Duodenal mucosa (tissue), 2 donors: Measurements from ENCODE around the gene VIPR2.
"Not testable (repeated sequence)": the region's sequence is repeated elsewhere in the genome, so short reads cannot be mapped to it uniquely, and the experiment has no call there.

Experiments
- H3K27ac ChIP-seq: one replicate; pipeline ENCODE4 v1.7.0; 2013; ENCODE audit warnings: low read depth, low read length
- H3K27me3 ChIP-seq, 2 donors: one replicate each; pipeline ENCODE4 v1.7.0; 2013; ENCODE audit warnings: low read length in 2 of 2, control low read depth in 1 of 2; ENCODE audit not compliant: insufficient read depth in 2 of 2, control insufficient read depth in 1 of 2
- H3K36me3 ChIP-seq, 2 donors: one replicate each; pipeline ENCODE4 v1.7.0; 2013; ENCODE audit warnings: low read length in 2 of 2, control low read depth in 1 of 2; ENCODE audit not compliant: insufficient read depth in 2 of 2, control insufficient read depth in 1 of 2
- H3K4me1 ChIP-seq, 2 donors: one replicate each; pipeline ENCODE4 v1.7.0; 2013; ENCODE audit warnings: low read length in 2 of 2, control low read depth in 1 of 2; ENCODE audit not compliant: insufficient read depth in 2 of 2, control insufficient read depth in 1 of 2
- H3K4me3 ChIP-seq, 2 donors: one replicate each; pipeline ENCODE4 v1.7.0; 2013; ENCODE audit warnings: low read length in 2 of 2, low read depth in 1 of 2
- H3K9ac ChIP-seq, 2 donors: one replicate each; pipeline ENCODE4 v1.7.0; 2013; ENCODE audit warnings: low read length in 2 of 2, low read depth in 1 of 2
- H3K9me3 ChIP-seq, 2 donors: one replicate each; pipeline ENCODE4 v1.7.0; 2013; ENCODE audit warnings: low read length in 2 of 2, control low read depth in 1 of 2; ENCODE audit not compliant: control insufficient read depth in 1 of 2

Gene VIPR2

GRCh38 chr7:159100281-159101082 lies 44.2 kb downstream of the VIPR2 start:
- not testable (repeated sequence) for H3K27me3 ChIP-seq, H3K27ac ChIP-seq, H3K4me3 ChIP-seq, H3K36me3 ChIP-seq, H3K9ac ChIP-seq, H3K9me3 ChIP-seq, H3K4me1 ChIP-seq

GRCh38 chr7:159099711-159100231 lies 44.9 kb downstream of the VIPR2 start:
- no peaks in the 10 kb centered on the region for H3K27me3 ChIP-seq
- H3K9me3 ChIP-seq, result peaks cover 0 to 2% of the 10 kb centered on the region in 2 donors
- no peak overlapping the region for H3K4me3 ChIP-seq
- no peak overlapping the region for H3K27ac ChIP-seq
- no peaks in the 10 kb centered on the region for H3K4me1 ChIP-seq
- H3K36me3 ChIP-seq, result no peaks in the 10 kb centered on the region
- no peak overlapping the region for H3K9ac ChIP-seq

GRCh38 chr7:159098811-159099655 lies 45.6 kb downstream of the VIPR2 start:
- Histone ChIP-seq H3K27me3 (no peaks in the 10 kb centered on the region), H3K9ac (no peak overlapping the region), H3K4me3 (no peak overlapping the region), H3K36me3 (no peaks in the 10 kb centered on the region), H3K4me1 (no peaks in the 10 kb centered on the region), H3K9me3 (peaks cover 0 to 2% of the 10 kb centered on the region in 2 donors), H3K27ac (no peak overlapping the region)

DNA sequence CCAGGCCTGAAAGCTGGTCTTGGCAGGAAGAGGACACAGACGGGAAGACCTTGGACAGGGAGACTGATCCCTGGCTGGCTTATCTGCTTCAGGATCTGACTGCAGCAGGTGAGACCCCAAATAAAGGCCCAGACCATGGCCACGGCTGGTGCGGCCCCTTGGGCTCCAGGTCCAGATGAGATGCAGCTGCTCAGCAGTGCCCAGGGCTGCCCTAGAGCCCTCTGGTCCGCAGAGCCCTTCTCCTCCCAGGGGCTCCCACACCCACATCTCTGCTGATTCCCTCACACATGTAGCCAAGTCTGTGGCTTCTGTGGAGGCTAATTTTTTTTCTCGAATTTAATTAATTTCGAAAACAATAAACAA lies 46.3 kb downstream of the VIPR2 start:
- H3K4me1 ChIP-seq, result no peaks in the 10 kb centered on the region
- H3K27ac ChIP-seq, result no peak overlapping the region
- H3K9ac ChIP-seq, result no peak overlapping the region
- no peak overlapping the region for H3K4me3 ChIP-seq
- no peaks in the 10 kb centered on the region for H3K36me3 ChIP-seq
- H3K9me3 ChIP-seq, result peaks cover 0 to 2% of the 10 kb centered on the region in 2 donors
- H3K27me3 ChIP-seq, result no peaks in the 10 kb centered on the region

GRCh38 chr7:159097661-159098423 lies 46.8 kb downstream of the VIPR2 start:
- Histone ChIP-seq H3K36me3 (no peaks in the 10 kb centered on the region), H3K4me1 (no peaks in the 10 kb centered on the region), H3K4me3 (no peak overlapping the region)

DNA sequence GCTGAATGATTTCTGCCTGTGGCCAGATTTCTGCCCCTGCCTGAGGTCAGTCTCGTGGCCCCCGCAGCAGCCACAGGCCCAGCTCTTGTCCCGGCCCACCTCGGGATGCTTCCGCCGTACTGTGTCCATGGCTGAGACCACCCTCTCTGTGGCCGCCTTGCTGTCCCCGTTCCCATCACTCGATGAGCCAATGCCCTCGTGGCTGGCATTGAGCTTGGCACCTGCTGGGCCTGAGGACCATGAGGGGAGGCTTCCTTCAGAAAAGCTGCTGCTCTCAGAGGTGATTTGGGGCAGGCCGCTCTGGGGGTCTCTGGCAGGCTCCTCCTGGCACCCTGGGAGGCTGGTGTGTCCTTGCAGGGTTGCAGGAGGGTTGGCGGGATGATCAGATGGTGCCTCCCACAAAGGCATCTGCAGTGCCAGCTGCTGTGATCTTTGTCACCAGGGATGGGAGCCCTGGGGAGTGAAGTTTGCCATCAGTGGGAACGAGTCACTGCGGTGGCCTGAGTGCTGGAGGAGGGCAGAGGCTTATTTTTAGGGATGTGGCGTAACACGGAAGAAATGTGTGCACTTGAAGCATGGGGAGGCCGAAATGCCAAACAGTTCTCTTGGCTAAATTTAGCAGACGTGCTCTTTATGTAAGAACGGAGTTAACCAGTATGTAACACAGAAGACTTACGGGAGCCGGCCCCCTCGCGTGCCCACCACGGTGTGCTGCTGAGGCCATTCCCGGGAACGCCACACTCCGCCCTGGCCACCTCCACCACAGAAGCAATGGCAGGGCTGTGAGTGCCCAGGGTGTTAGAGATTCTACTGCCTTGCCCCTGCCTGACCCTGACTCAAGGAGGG lies 47.7 kb downstream of the VIPR2 start:
- no peak overlapping the region for H3K4me3 ChIP-seq
- no peak overlapping the region for H3K9ac ChIP-seq
- no peaks in the 10 kb centered on the region for H3K36me3 ChIP-seq
- H3K9me3 ChIP-seq, result peaks cover 0 to 2% of the 10 kb centered on the region in 2 donors
- no peaks in the 10 kb centered on the region for H3K27me3 ChIP-seq
- no peak overlapping the region for H3K27ac ChIP-seq
- H3K4me1 ChIP-seq, result no peaks in the 10 kb centered on the region

More at GRCh38 chr7:159097661-159098423, 46.8 kb downstream of the VIPR2 start:
- H3K9ac ChIP-seq, result no peak overlapping the region
- no peaks in the 10 kb centered on the region for H3K27me3 ChIP-seq
- H3K27ac ChIP-seq, result no peak overlapping the region
- H3K9me3 ChIP-seq, result peaks cover 0 to 2% of the 10 kb centered on the region in 2 donors

DNA sequence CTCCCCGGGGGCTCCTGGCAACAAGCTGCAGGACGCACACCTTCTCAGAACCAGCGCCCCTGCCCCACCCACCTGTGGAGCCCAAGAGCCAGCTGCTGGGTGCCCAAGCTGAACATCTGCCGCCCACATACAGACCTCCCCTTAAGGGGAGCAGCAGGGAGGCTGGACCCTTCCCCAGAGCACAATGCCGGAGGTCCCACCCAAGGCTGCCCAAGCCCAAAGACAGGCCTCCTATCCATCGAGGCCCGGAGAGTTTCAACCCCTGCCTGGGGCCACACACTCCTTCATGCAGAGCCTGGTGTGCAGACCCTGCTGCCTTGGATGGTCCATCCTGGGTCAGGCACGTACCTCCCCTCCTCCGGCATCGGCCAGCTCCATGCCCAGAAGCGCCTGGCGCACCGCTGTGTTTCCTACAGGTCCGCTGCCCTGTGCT lies 48.7 kb downstream of the VIPR2 start:
- Histone ChIP-seq H3K27me3 (no peaks in the 10 kb centered on the region), H3K4me3 (no peak overlapping the region), H3K36me3 (no peaks in the 10 kb centered on the region), H3K4me1 (no peaks in the 10 kb centered on the region), H3K9me3 (peaks cover 0 to 2% of the 10 kb centered on the region in 2 donors), H3K27ac (no peak overlapping the region), H3K9ac (no peak overlapping the region)

GRCh38 chr7:159094919-159095915 lies 49.5 kb downstream of the VIPR2 start:
- no peaks in the 10 kb centered on the region for H3K4me1 ChIP-seq
- no peak overlapping the region for H3K27ac ChIP-seq
- H3K4me3 ChIP-seq, result no peak overlapping the region

More at GRCh38 chr7:159094919-159095915, 49.5 kb downstream of the VIPR2 start:
- Histone ChIP-seq H3K9me3 (no peaks in the 10 kb centered on the region), H3K36me3 (no peaks in the 10 kb centered on the region), H3K9ac (no peak overlapping the region), H3K27me3 (no peaks in the 10 kb centered on the region)
